Keratinocyte (primary cell): ENCODE results near the gene KMT2C. TPM values are rescaled to one million over a fixed set of nuclear protein-coding genes. Genes with fewer than 3 reads are reported as not detected.

Source experiments
- DNase-seq: peaks from one replicate; pipeline ENCODE4 v3.0.0-alpha.2; 2011; ENCODE audit warnings: low read depth, missing footprints, low spot score
- FAIRE-seq: peaks from 2 replicates; lab custom pipeline; 2011; peaks lifted over from hg19 to GRCh38; lab: Jason Lieb, UNC
- H2AFZ ChIP-seq: 2 replicates; pipeline ENCODE4 v1.6.0; 2012; ENCODE audit warnings: low read length, control low read depth, inconsistent platforms; ENCODE audit not compliant: control insufficient read depth
- H3K27ac ChIP-seq: 2 replicates; pipeline ENCODE4 v1.5.1; 2011; ENCODE audit warnings: low read length; ENCODE audit not compliant: control insufficient read depth, insufficient read depth
- H3K27me3 ChIP-seq: 3 replicates; pipeline ENCODE4 v1.6.0; 2011; ENCODE audit warnings: low read length; ENCODE audit not compliant: control insufficient read depth, insufficient read depth; ENCODE audit errors: extremely low read depth
- H3K36me3 ChIP-seq, 2 experiments: 2 replicates in 1 of 2; 3 replicates in 1 of 2; pipeline ENCODE4 v1.5.1; 2011; ENCODE audit warnings: low read length in 2 of 2, mild to moderate bottlenecking in 1 of 2; ENCODE audit not compliant: control insufficient read depth in 2 of 2, insufficient read depth in 2 of 2; ENCODE audit errors: extremely low read depth in 1 of 2
- H3K4me1 ChIP-seq: 3 replicates; pipeline ENCODE4 v1.5.1; 2011; ENCODE audit warnings: low read length; ENCODE audit not compliant: control insufficient read depth, insufficient read depth; ENCODE audit errors: extremely low read depth
- H3K4me2 ChIP-seq: 3 replicates; pipeline ENCODE4 v1.6.0; 2011; ENCODE audit warnings: low read depth, low read length; ENCODE audit not compliant: control insufficient read depth, insufficient read depth; ENCODE audit errors: extremely low read depth
- H3K4me3 ChIP-seq, 3 experiments: fragments of 200-600 bp in 1 of 3; sonication (generic) in 1 of 3; 2 replicates in 2 of 3; 3 replicates in 1 of 3; pipeline ENCODE4 v1.5.1; 2011 to 2016; ENCODE audit warnings: low read length in 3 of 3, mild to moderate bottlenecking in 3 of 3, control low read depth in 2 of 3, inconsistent platforms in 1 of 3, low read depth in 1 of 3, mixed read lengths in 1 of 3, mixed run types in 1 of 3, moderate library complexity in 1 of 3; ENCODE audit not compliant: control insufficient read depth in 2 of 3, insufficient read depth in 2 of 3; ENCODE audit errors: extremely low read depth in 1 of 3
- H3K79me2 ChIP-seq: 2 replicates; pipeline ENCODE4 v1.6.0; 2012; ENCODE audit warnings: low read length; ENCODE audit not compliant: control insufficient read depth, insufficient read depth
- H3K9ac ChIP-seq: 3 replicates; pipeline ENCODE4 v1.6.0; 2011; ENCODE audit warnings: low read length; ENCODE audit not compliant: control insufficient read depth, insufficient read depth; ENCODE audit errors: extremely low read depth
- H3K9me1 ChIP-seq: 3 replicates; pipeline ENCODE4 v1.6.0; 2011; ENCODE audit warnings: low read length; ENCODE audit not compliant: control insufficient read depth, insufficient read depth; ENCODE audit errors: extremely low read depth
- H3K9me3 ChIP-seq: 2 replicates; pipeline ENCODE4 v1.5.1; 2012; ENCODE audit warnings: low read depth, low read length; ENCODE audit not compliant: control insufficient read depth
- H4K20me1 ChIP-seq: 3 replicates; pipeline ENCODE4 v1.6.0; 2011; ENCODE audit warnings: low read length; ENCODE audit not compliant: control insufficient read depth, insufficient read depth; ENCODE audit errors: extremely low read depth
- EZH2 ChIP-seq: IDR thresholded peaks from one replicate; pipeline ENCODE4 v1.6.1; 2012; ENCODE audit warnings: inconsistent platforms, mild to moderate bottlenecking, low read length, moderate library complexity
- dilution Hi-C: fragments of 300-500 bp; cut with MboI; formaldehyde crosslinking; loops from one replicate; pipeline ENCODE4 v1.7.0; 2020; ENCODE audit warnings: low sequenced_read_pairs; ENCODE audit not compliant: extremely low pct_ligation_motif_present
- polyA plus RNA-seq, 5 experiments: library from polyadenylated mRNA; depleted of rRNA in 3 of 5; stranded (reverse) in 3 of 5; stranded (forward) in 1 of 5; unstranded in 1 of 5; fragments of >200 nt; gene quantifications; 1 replicate in 1 of 5; 2 replicates in 3 of 5; 3 replicates in 1 of 5; pipeline versions ENCODE4 v1.2.1 to v1.2.3, GENCODE V29; 2011 to 2012; ENCODE audit warnings: missing spikeins in 2 of 5, low read depth in 1 of 5, low replicate concordance in 1 of 5
- TF ChIP-seq, protein P1 (sequence below), 3 experiments: IDR thresholded peaks in 1 of 3; conservative IDR thresholded peaks in 1 of 3; optimal IDR thresholded peaks in 1 of 3; 2 replicates in 2 of 3; 3 replicates in 1 of 3; pipeline versions ENCODE3 to v1.5.1; 2011; ENCODE audit warnings: low read length in 3 of 3, mild to moderate bottlenecking in 3 of 3, moderate library complexity in 2 of 3, control low read depth in 1 of 3, inconsistent platforms in 1 of 3; ENCODE audit not compliant: insufficient read depth in 2 of 3; ENCODE audit errors: extremely low read depth in 1 of 3

The KMT2C gene
- polyA plus RNA-seq, 1 donor (not counting 4 experiments of a cell fraction or from before 2014, with no cell fraction given) = 8.5 TPM

DNA sequence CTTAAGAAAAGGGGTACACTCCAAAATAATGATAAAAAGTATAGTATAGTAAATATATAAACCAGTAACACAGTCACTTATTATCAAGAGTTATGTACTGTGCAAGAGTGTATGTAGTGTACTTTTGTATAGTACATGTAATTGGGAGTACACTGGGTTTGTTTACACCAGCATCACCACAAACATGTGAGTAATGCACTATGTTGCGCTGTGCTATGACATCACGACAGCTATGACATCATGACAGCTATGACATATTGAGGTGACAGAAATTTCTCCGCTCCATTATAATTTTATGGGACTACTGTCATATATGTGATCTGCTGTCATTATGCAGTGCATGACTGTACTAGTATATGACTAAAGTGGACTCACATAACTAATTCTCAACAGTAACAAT, 84.6 kb downstream of the KMT2C start:
- dilution Hi-C loops = no loop called here
- DNase-seq (no peak), FAIRE-seq (no peak)
- Histone ChIP-seq H3K79me2 (peaks cover 34% of the 10 kb centered on the region), H2AFZ (no peak overlapping the region), H3K36me3 (no peaks in the 10 kb centered on the region), H3K27ac (no peak overlapping the region), H3K9me1 (no peaks in the 10 kb centered on the region), H3K4me1 (no peaks in the 10 kb centered on the region), H3K4me3 (no peak overlapping the region), H3K9me3 (no peaks in the 10 kb centered on the region), H3K9ac (no peak overlapping the region), H3K27me3 (no peaks in the 10 kb centered on the region), H4K20me1 (no peaks in the 10 kb centered on the region), H3K4me2 (no peak overlapping the region)
- TF ChIP-seq EZH2 = no peak
- TF ChIP-seq, protein P1, sequence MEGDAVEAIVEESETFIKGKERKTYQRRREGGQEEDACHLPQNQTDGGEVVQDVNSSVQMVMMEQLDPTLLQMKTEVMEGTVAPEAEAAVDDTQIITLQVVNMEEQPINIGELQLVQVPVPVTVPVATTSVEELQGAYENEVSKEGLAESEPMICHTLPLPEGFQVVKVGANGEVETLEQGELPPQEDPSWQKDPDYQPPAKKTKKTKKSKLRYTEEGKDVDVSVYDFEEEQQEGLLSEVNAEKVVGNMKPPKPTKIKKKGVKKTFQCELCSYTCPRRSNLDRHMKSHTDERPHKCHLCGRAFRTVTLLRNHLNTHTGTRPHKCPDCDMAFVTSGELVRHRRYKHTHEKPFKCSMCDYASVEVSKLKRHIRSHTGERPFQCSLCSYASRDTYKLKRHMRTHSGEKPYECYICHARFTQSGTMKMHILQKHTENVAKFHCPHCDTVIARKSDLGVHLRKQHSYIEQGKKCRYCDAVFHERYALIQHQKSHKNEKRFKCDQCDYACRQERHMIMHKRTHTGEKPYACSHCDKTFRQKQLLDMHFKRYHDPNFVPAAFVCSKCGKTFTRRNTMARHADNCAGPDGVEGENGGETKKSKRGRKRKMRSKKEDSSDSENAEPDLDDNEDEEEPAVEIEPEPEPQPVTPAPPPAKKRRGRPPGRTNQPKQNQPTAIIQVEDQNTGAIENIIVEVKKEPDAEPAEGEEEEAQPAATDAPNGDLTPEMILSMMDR (optimal IDR thresholded peaks at IDR 0.05 in 1 of 3, IDR thresholded peaks at IDR 0.05 in 1 of 3, conservative IDR thresholded peaks at IDR 0.05 in 1 of 3; ENCODE audit: extremely low read depth in 1 of 3, insufficient read depth in 2 of 3, low read length in 3 of 3) = no peak

DNA sequence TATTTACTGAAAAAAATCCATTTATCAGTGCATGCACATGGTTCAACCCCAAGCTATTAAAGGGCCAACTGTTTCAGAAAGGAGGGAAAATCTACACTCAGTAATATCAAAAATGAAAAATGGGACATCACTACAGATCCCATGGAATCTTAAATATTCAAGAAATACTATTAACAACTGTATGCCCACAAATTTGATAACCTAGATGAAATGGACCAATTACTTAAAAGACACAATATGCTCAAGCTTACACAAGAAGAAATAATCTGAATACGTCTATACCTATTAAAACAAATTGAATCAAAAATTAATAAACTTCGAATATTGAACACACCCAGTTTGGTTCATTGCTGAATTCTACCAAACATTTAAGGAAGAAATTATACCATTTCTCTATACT, 87.9 kb downstream of the KMT2C start:
- H3K9ac ChIP-seq = no peak overlapping the region
- H4K20me1 ChIP-seq = no peaks in the 10 kb centered on the region
- TF ChIP-seq, protein P1 (optimal IDR thresholded peaks at IDR 0.05 in 1 of 3, IDR thresholded peaks at IDR 0.05 in 1 of 3, conservative IDR thresholded peaks at IDR 0.05 in 1 of 3; ENCODE audit: extremely low read depth in 1 of 3, insufficient read depth in 2 of 3, low read length in 3 of 3) = no peak
- TF ChIP-seq EZH2 = no peak
- H3K9me3 ChIP-seq = no peaks in the 10 kb centered on the region
- H3K4me1 ChIP-seq = no peaks in the 10 kb centered on the region
- no peak for FAIRE-seq
- dilution Hi-C loops = no loop called here
- H3K4me3 ChIP-seq = no peak overlapping the region
- H3K4me2 ChIP-seq = no peak overlapping the region
- no peaks in the 10 kb centered on the region for H3K36me3 ChIP-seq
- H3K27ac ChIP-seq = no peak overlapping the region
- H3K27me3 ChIP-seq = no peaks in the 10 kb centered on the region
- H2AFZ ChIP-seq = no peak overlapping the region
- no peak for DNase-seq
- no peaks in the 10 kb centered on the region for H3K9me1 ChIP-seq
- peaks cover 37% of the 10 kb centered on the region for H3K79me2 ChIP-seq
